ENCODE measurements around the gene IGFL1. TPM values are rescaled to one million over a fixed set of nuclear protein-coding genes. Genes with fewer than 3 reads are reported as not detected.
"Not testable (repeated sequence)": the region's sequence is repeated elsewhere in the genome, so short reads cannot be mapped to it uniquely, and the experiment has no call there.

The IGFL1 gene
- total RNA-seq, 1 donor from 2014 or later = not detected

DNA sequence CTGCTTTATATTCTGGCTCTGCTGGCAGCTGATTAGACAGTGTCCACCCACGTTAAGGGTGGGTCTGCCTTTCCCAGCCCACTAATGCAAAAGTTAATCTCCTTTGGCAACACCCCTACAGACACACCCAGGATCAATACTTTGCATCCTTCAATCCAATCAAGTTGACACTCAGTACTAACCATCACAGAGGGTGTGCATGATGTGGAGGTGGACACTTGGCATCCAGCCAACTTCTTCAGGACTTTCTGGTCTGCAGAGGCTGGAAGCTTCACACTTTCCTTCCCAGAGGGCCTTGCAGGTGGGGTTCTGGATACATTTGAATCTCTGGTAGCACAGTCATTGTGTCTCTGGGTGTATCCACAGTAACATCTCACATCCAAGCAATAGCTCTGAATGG, 18.9 kb upstream of the IGFL1 start:
- no peak for TF ChIP-seq CTCF (conservative IDR thresholded peaks at IDR 0.05; ENCODE audit: low read depth, low read length)
- no peak overlapping the region for H3K4me3 ChIP-seq (ENCODE audit: low read depth, low read length)
- no peak for DNase-seq (ENCODE audit: low read depth)

DNA sequence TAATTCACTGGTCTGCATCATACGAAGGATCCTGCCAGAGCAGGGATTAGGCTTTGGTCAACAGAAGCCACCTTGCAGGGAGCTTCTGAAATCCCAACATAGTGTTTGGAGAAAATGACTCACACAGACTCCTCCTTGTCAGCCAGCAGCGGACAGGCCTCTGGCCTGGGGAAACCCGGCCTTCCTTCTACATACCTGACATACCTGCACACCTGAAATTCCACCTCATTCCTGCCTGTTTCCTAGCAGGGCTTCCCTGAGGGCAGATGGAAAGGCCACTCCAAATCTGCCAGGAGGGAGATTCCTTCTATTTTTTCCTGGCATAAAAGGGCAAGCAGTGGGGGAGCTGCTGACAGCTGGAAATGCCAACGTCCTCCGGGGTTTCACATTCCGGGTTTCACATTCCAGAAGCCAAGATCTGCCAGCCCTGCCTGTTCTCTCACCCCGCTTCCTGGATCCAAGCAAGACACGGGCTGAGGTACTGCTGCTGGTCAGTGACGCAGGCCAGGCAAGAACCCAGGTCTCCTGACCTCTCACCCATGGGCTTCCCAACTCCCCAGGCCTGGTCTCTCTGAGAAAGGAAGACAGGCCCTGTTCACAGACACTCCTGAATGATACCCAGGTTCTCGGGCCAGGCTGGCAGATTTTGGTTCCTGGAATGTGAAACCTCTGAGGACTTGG, 18.2 kb upstream of the IGFL1 start:
- no peak for TF ChIP-seq CTCF (conservative IDR thresholded peaks at IDR 0.05; ENCODE audit: low read depth, low read length)
- no peak overlapping the region for H3K4me3 ChIP-seq (ENCODE audit: low read depth, low read length)
- peak; percentile 44 for DNase-seq (ENCODE audit: low read depth)

DNA sequence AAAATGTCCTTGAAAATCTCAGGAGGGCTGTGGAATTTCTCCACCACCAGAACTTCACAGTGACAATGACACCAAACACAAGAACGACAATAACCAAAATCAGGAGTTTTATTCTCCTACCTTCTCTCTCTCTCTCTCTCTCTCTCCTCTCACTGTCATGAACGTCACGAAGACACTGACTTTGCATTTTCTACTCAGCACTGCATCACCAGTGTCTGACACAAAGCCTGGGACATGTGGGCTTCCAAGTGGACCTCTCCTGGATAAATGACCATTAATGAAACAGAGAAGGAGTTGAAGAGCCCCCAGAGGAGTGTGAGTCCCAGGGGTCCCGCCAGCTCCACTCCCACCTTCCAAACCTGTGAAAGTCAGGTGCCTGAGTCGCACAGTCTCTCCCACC, 16.9 kb upstream of the IGFL1 start:
- DNase-seq (ENCODE audit: low read depth); H3K4me3 ChIP-seq (ENCODE audit: low read depth, low read length): not testable (repeated sequence)

DNA sequence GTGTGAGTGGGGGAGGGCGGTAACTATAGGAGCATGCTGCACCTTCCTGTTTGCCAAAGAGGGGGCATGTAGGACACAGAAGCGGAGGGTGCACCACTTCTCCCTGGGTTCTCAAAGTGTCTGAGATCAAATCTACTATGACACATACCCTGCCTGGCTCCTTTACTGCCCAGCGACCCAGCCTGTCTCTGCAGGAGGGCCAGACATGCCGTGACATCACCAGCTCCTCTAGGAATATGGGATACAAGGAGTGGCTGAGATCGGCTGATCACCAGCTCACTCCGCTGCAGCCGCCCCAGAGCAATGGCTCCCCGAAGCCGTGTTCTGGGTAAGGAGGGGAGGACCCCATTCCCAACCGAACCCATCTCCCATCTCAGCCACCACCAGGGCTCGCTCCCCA, 16.4 kb upstream of the IGFL1 start:
- no peak for TF ChIP-seq CTCF (conservative IDR thresholded peaks at IDR 0.05; ENCODE audit: low read depth, low read length)
- no peak for DNase-seq (ENCODE audit: low read depth)
- H3K4me3 ChIP-seq (ENCODE audit: low read depth, low read length) = no peak overlapping the region

DNA sequence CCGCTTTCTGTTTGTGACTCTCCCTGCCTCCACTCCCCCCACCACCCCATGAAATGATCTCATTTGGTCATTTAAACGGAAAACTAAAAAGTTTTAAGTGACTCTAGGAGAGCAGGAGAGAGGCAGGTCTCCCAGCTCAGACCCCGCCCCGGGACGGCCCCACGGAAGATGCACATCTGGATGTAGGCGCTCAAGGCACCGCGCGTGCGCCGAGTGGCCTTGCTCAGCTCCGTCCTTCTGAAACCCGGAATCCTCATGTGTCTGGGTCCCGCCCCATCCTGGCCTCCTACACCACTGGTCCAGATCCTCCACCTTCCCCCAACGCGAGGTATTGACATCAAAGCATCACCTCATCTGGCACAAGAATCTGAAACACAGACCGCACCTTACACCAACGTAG, 15.7 kb upstream of the IGFL1 start:
- no peak for TF ChIP-seq CTCF (conservative IDR thresholded peaks at IDR 0.05; ENCODE audit: low read depth, low read length)
- H3K4me3 ChIP-seq (ENCODE audit: low read depth, low read length) = no peak overlapping the region
- no peak for DNase-seq (ENCODE audit: low read depth)

- DNase-seq (ENCODE audit: low read depth) = no peak
- no peak overlapping the region for H3K4me3 ChIP-seq (ENCODE audit: low read depth, low read length)
- no peak for TF ChIP-seq CTCF (conservative IDR thresholded peaks at IDR 0.05; ENCODE audit: low read depth, low read length)
These were observed 12.9 kb upstream of the IGFL1 start for GRCh38 chr19:46216612-46217011.

GRCh38 chr19:46217476-46217875, 12.1 kb upstream of the IGFL1 start:
- no peak for TF ChIP-seq CTCF (conservative IDR thresholded peaks at IDR 0.05; ENCODE audit: low read depth, low read length)

More at GRCh38 chr19:46217476-46217875, 12.1 kb upstream of the IGFL1 start:
- H3K4me3 ChIP-seq (ENCODE audit: low read depth, low read length) = no peak overlapping the region
- DNase-seq (ENCODE audit: low read depth) = no peak

Measured in epithelial cell of proximal tubule (primary cell).